ENCODE data around the gene MSRB3. TPM values are rescaled to one million over a fixed set of nuclear protein-coding genes. Genes with fewer than 3 reads are reported as not detected.

The MSRB3 gene
- total and polyA plus RNA-seq, 2 experiments from 2014 or later, result 16.9 to 19.2 TPM

- Histone ChIP-seq H2AFZ (no peak overlapping the region), H3K36me3 (replicated peaks; ENCODE audit: insufficient read depth, low read depth) (no peaks in the 10 kb centered on the region), H3K4me2 (no peak overlapping the region), H3K27ac (no peak overlapping the region), H3K4me1 (ENCODE audit: insufficient read depth) (no peaks in the 10 kb centered on the region), H4K20me1 (ENCODE audit: insufficient read depth, poor library complexity, severe bottlenecking) (no peaks in the 10 kb centered on the region), H3K27me3 (no peaks in the 10 kb centered on the region), H3K9me3 (ENCODE audit: low read depth) (no peaks in the 10 kb centered on the region), H3K4me3 (no peak overlapping the region), H3K9me2 (replicated peaks; ENCODE audit: insufficient read depth) (no peaks in the 10 kb centered on the region), H3K79me2 (no peaks in the 10 kb centered on the region)
- 95% methylated on average over 5 of the region's 5 CpGs for WGBS (ENCODE audit: low lambda C conversion rate, missing lambda C conversion rate)
- DNase-seq (ENCODE audit: low spot score), result no peak
- TF ChIP-seq EZH2phosphoT487 (IDR thresholded peaks at IDR 0.05; ENCODE audit: low read depth, severe bottlenecking, unreplicated experiment) (no peak), EZH2 (IDR thresholded peaks at IDR 0.05; ENCODE audit: borderline replicate concordance) (no peak), CTCF (IDR thresholded peaks at IDR 0.05; ENCODE audit: poor library complexity) (no peak)
Observed at GRCh38 chr12:65392491-65392890, 114.0 kb downstream of the MSRB3 start.

GRCh38 chr12:65403188-65403587, 124.7 kb downstream of the MSRB3 start:
- no peaks in the 10 kb centered on the region for H3K36me3 ChIP-seq (replicated peaks; ENCODE audit: insufficient read depth, low read depth)
- H3K27ac ChIP-seq, result no peak overlapping the region
- H3K4me2 ChIP-seq, result no peak overlapping the region
- no peaks in the 10 kb centered on the region for H3K9me2 ChIP-seq (replicated peaks; ENCODE audit: insufficient read depth)
- H3K4me3 ChIP-seq, result no peak overlapping the region
- no peak for DNase-seq (ENCODE audit: low spot score)
- no peaks in the 10 kb centered on the region for H3K79me2 ChIP-seq
- H3K9me3 ChIP-seq (ENCODE audit: low read depth), result no peaks in the 10 kb centered on the region
- TF ChIP-seq EZH2 (IDR thresholded peaks at IDR 0.05; ENCODE audit: borderline replicate concordance) (no peak), CTCF (IDR thresholded peaks at IDR 0.05; ENCODE audit: poor library complexity) (no peak), EZH2phosphoT487 (IDR thresholded peaks at IDR 0.05; ENCODE audit: low read depth, severe bottlenecking, unreplicated experiment) (no peak)
- H3K4me1 ChIP-seq (ENCODE audit: insufficient read depth), result no peaks in the 10 kb centered on the region
- no peaks in the 10 kb centered on the region for H4K20me1 ChIP-seq (ENCODE audit: insufficient read depth, poor library complexity, severe bottlenecking)
- no peaks in the 10 kb centered on the region for H3K27me3 ChIP-seq
- no peak overlapping the region for H2AFZ ChIP-seq
- 96% methylated on average over 5 of the region's 5 CpGs for WGBS (ENCODE audit: low lambda C conversion rate, missing lambda C conversion rate)

- Histone ChIP-seq H3K79me2 (no peaks in the 10 kb centered on the region), H3K4me2 (no peak overlapping the region), H3K9me2 (replicated peaks; ENCODE audit: insufficient read depth) (no peaks in the 10 kb centered on the region), H3K27ac (no peak overlapping the region), H3K27me3 (no peaks in the 10 kb centered on the region), H4K20me1 (ENCODE audit: insufficient read depth, poor library complexity, severe bottlenecking) (no peaks in the 10 kb centered on the region), H3K4me1 (ENCODE audit: insufficient read depth) (peaks cover 4% of the 10 kb centered on the region), H3K4me3 (no peak overlapping the region), H3K9me3 (ENCODE audit: low read depth) (no peaks in the 10 kb centered on the region), H3K36me3 (replicated peaks; ENCODE audit: insufficient read depth, low read depth) (no peaks in the 10 kb centered on the region), H2AFZ (no peak overlapping the region)
- WGBS (ENCODE audit: low lambda C conversion rate, missing lambda C conversion rate), result 90% methylated on average over 4 of the region's 4 CpGs
- no peak for DNase-seq (ENCODE audit: low spot score)
- no peak for TF ChIP-seq EZH2phosphoT487 (IDR thresholded peaks at IDR 0.05; ENCODE audit: low read depth, severe bottlenecking, unreplicated experiment)
- TF ChIP-seq CTCF (IDR thresholded peaks at IDR 0.05; ENCODE audit: poor library complexity), result no peak
- no peak for TF ChIP-seq EZH2 (IDR thresholded peaks at IDR 0.05; ENCODE audit: borderline replicate concordance)
Observed at GRCh38 chr12:65407388-65408149, 129.1 kb downstream of the MSRB3 start.

Data from hepatocyte (in vitro differentiated cells).